GM21786 (cell line): ENCODE measurements around the gene CACNG7.

Experiments used
- ATAC-seq: cut with Tn5 transposase; IDR thresholded peaks from one replicate; pipeline ENCODE4 v1.9.1; 2021; ENCODE audit not compliant: unreplicated experiment

Gene CACNG7

DNA sequence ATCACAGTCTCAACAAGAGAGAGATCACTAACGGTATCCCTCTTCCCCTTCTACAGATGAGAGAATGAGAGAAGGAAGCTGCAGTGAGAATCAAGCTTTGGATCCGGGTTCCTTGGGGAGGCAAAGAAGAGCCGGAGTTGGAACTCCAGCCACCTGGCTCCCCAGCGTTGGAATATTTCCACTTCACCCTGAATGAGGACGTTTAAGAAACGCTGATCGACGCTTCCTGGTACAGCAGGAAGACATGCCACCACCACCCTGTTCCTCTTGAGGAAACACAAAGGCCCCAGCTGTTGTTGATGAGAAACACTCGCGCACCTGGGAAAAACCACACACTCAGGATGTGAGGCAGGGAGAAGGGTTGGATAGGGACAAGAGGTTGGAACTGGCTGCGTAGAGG lies 42.4 kb downstream of the CACNG7 start:
- no peak for ATAC-seq

DNA sequence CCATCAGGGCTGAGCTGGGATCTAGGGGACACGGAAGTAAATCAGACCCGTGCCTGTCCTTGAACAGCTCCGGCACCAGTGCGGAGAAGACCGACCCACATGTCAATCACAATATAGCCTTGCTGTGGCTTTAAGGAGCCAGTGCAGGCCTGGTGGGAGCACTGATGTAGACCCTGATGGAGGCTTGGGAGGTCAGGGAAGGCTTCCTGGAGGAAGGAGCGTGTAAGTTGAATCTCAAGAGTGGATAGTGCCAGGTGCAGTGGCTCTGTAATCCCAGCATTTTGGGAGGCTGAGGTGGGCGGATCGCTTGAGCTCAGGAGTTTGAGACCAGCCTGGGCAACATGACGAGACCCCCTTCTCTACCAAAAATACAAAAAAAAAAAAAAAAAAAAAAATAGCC lies 42.9 kb downstream of the CACNG7 start:
- ATAC-seq: no peak

DNA sequence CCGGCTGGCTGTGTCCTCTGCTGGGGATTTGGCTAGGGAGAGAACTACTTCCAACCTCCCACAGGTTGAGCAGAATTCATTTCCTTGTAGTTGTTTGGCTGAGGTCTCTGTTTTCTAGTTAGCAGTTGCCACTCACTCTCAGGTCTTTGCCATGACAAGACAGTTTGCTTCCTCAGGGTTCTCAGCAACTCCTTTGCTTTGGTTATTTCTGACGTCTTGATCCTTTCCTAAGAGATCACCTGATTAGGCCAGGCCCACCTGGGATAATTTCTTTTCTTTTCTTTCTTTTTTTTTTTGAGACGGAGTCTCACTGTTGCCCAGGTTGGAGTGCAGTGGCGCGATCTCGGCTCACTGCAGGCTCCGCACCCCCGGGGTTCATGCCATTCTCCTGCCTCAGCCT lies 44.3 kb downstream of the CACNG7 start:
- ATAC-seq: no peak

DNA sequence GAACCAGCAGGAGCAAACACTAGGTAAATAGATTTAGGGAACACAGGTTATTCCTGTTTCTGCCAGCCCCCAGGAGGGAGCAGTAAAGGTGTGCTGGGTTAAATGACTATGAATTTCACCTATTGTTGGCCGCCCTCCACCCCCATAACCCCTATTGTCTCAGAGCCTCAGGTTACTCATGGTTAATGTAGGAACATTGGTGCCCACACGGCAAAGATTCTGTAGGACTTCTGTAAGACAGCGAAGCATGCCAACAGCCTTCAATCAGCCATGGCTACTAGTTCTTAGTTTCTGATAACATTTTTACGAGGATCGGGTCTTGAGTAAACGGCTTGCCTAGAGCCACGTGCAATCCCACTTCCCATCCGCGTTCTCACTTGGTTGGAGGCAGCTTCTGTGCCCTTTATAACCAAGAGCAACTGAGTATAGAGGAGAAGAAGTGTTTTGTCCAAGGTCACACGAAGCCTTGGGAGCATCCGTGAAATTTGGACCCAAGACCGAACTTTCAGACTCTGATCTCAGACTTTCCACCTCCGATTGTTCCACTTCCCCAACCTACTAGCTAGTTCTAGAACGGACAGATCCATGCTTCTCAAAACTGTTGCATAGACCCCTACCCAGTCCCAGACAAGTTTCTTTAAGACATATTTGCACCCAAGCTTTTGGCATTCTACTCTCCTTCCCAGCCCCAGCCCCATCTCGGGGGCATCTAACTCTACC lies 48.5 kb downstream of the CACNG7 start:
- no peak for ATAC-seq

DNA sequence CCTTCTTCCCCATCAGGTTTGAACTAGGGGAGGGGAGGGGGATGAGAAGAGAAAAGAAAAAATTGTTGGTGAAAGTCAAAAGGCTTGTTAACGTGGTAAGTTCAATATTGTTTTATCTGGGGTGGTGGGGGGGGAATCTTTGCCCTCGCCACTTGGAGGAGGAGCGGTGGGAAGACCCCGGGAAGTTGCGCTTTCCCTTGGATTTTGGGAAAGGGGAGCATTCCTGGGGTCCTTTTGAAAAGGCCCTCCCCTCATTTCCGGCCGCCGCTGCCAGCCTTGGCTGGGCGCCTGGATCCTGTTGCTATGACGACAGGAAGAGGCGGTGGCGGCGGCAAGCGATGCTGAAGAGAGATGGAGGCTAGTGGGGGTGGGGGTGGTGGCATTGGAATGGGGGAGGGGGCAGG lies 49.1 kb downstream of the CACNG7 start:
- no peak for ATAC-seq

DNA sequence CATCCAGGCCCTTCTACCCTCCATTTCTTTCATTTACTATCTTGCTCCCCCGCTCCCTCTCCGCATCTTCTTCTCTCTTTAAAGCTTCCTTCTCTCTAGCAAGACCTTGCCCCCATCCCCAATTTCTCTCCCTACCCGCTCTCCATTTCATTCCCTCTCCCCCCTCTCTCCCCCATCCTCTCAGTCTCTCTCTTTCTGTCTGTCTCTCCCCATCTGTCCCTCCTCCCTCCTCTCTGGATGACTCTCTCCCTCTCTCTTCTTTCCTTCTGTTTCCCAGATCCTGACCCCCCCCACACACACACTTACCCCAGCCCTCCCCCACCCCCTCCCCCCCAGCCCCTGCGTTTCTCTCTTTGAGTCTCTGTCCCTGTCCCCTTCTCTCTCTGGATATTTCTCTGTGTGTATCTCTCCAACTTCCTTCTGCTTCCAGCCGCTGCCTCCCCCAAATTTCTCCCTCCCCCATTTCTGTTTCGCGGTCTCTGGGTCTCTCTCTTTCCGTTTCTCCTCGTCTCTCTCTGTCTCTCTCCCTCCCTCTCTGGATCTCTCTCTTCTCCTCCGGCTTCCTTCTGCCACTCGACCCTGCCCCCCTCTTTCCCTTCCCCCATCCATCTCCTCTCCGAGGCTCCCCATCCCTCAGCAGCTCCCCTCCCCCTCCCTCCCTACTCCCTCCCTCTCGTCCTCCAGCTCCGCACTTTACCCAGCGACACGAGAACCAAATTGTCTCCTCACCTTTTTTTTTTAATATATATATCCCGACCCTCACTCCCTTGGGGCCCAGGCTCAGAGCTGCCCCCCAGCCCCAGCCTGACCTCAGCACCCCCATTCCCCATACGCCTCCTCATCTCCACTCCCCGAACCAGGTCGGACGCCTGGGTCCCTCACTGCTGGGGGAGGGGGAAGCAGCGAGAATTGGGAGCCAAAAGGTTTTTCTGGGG lies 50.0 kb downstream of the CACNG7 start:
- ATAC-seq: no peak

DNA sequence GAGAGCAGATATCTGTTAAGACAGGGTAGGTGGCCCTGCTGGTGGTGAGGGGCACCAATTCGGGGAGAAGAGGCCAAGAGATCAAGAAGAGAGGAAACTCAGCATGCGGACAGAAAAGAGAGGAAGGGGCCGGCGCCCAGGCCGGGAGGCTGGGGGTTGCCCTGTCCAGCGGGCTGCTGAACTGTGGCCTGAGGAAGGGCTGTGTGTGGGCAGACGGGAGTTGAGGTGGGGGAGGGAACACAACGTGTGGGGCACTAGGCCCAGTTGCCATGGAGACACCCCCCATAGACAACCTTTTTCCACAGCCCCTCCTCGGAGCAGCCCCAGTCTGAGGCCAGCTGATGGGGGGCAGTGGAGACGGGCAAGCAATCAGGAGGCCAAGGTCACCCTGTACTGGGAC lies 51.1 kb downstream of the CACNG7 start:
- no peak for ATAC-seq

DNA sequence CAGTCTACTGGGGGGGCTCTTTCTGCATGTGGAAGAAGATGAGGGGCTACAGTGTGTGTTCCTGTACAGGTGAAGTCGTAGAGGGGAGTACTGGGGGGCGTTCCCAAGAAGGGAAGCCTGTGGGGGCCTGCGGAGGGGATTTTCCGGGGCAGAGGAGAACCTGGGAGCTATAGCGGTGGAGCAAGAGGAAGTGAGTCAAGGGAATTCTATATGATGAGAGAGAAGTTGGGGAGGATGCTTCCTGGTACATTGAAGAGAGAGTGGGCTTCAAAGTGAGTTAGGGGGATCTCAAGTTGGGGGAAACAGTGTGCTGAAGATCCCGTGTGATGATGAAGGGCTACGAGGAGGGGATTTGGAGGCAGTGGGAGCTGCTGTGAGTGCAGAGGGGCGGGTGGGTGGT lies 51.8 kb downstream of the CACNG7 start:
- ATAC-seq: no peak

DNA sequence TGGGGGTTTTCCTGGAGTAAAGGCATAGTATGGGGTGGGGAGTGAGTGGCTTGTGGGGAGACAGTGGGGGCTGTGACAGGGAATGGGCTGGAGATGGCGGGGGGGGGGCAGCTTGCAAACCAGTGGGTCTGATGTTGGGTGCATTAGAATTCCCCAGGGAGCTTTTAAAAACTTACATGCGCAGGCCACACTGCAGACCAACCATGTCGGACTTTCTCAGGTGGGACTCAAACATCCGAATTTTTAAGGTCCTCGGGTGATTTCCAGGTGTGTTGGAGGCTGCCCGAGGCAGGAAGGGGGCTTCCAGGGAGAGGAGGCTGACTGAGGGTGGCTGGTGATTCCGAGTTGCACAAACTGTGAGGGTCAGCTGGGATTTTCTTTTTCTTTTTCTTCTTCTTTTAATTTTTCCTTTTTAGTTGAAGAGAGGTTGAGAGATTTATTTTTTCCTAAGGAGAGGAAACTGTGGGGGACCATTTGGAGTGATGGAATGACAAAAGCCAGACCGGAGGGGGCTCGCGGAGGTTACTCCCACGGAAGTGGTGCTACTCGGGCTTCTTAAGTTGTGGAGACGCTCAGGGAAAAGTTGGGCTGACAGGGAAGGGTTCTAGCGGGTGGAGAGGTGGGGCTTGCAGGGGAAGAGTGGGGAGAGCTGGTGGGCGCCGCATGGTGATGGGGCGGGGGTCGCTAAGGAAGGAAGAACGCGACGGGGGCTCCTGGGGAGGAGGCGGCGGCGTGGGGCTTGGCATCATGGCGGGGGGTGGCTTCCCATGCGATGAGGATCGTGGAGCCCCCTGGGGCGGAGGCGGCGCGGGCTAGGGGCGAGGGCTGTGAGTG lies 52.7 kb downstream of the CACNG7 start:
- no peak for ATAC-seq

DNA sequence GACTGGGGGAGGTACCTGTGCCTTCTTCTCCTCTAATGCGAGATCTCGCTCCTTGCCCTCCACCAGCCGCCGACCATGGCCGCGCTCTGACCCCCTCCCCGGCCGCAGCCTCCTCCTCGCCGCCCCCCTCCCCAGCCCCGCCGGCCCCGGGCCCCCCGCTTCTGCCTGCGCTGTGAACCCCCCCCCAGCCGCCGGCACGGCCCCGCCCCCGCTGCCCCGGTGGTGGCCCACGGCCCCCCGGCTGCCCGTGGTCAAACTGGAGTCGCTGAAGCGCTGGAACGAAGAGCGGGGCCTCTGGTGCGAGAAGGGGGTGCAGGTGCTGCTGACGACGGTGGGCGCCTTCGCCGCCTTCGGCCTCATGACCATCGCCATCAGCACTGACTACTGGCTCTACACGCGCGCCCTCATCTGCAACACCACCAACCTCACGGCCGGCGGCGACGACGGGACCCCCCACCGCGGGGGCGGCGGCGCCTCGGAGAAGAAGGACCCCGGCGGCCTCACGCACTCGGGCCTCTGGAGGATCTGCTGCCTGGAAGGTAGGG lies 53.9 kb downstream of the CACNG7 start, which contains the start of gene CACNG8:
Gene CACNG8 (plus strand): TSS at position 51 of the 545 bp plus-strand sequence.
- no peak for ATAC-seq

DNA sequence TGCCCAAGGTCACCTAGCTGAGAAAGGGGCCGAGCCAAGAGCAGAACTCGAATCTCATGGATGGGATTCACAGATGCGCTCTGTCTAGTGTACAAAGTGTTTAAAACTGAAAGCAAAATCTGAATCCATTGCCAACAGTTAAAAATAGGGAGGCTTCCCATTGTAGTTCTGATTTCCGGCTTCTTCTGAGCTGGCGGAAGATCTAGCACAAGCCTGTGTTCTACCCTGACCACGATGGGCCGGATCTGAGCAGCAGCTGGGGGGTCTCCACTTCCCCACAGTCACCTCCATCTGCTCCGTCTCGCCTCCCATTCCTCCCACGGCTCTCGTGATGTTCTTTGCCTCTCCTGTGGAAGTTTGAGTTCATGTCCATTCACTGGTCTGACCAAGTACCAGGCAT lies 56.0 kb downstream of the CACNG7 start:
- ATAC-seq: no peak

DNA sequence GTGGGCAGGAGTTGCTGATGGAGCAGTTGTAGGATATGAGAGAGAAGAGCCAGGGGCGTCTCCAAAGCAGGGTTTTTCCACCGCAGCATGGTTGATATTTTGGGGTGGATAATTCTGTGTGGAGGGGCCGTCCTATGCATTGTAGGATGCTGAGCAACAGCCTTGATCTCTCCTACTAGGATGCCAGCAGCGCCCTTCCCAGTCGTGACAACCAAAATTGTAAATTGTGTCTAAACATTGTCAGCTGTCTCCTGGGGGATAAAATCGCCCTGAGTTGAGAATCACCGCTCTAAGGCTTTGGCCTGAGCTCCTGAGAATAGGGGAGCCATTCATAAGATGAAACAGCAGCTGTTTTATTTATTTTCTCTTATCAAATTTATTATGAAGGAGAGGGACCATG lies 57.9 kb downstream of the CACNG7 start:
- ATAC-seq: no peak

DNA sequence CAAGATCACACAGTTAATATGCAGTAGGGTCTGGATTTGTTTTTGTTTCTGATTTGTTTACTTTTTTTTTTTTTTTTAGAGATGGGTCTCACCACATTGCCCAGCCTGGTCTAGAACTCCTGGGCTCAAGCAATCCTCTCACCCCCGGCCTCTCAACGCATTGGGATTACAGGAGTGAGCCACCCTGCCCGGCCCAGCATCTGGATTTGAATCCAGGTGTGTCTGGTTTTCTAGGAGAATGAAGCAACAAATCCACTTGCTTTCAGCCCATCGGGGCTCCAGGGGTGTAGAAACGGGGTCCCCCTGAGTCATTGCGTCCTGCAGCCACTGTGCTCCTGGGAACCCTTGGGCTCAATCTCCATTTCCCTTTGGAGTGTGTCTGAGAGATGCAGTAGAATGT lies 60.3 kb downstream of the CACNG7 start:
- ATAC-seq: no peak

DNA sequence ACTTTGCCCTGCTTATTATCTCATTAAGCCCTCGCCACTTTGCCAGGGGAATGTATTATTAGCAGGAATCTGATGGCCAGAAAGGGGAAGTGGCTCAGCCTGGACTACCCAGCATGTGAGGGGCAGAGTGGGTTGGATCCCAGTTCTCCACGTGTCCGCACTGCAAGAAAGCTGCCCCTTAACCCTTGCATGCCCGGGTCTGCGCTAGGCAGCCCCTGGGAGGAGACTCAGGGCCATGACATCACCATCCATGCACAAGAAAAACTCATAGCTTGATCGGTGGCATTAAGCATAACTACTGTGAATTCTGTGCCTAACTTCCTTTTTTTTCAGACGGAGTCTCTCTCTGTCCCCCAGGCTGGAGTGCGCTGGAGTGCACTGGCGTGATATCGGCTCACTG lies 62.6 kb downstream of the CACNG7 start:
- ATAC-seq: no peak

DNA sequence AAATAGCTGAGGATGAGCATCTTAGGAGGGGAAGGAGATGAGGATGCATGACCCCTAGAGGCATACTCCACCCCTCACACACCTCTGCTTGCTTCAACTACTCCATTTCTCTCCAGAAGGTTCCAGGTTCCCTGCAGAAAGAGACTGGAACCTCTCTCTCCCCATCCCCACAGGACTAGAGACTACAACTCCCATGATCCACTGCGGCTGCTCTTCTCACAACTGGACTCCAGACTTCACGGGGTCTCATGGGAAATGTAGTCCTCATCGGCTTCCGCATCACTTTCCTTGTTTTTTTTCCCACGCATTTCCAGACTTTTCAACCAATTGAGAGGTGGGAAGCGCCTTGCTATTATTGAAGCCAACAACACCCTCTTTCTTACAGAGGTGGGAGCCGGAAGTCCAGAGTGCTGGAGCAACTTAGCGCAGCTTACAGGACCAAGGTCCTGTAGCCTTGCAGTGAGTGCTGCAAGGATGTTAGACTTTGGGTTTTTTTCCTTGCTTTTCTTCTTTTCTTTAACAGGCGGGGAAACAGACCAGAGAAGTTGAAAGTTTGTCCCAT lies 68.4 kb downstream of the CACNG7 start:
- ATAC-seq: no peak

DNA sequence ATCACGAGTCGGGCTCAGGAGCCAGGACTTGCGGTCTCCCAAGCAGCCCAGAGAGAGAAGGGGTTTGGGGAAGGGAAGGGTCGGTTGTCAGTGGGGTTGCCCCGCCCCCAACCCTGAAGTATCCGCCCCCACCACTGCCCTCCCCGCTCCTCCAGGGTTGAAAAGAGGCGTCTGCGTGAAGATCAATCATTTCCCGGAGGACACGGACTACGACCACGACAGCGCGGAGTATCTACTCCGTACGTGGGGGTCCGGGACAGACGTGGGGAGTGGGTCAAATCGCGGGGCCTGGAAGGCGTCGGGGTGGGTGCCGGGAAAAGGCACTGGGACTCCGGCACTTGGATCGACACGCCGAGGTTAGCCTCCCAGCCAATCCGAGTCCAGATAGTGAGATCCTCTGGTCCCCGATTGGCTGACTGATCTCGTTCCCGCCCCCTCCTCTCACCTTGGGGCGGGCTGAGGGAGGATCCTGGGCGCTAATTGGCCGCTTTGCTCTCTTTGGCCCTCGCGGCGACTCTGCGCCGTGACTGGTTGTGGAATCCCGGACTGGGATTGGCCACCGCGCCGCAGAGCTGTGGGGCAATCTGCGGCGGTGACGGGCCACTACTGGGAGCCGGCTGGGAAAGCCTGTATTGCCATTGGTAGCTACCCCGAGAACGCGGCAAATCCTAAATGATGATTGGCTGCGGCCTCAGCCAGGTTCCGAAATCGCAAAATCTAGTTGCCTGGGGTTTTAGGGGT lies 69.1 kb downstream of the CACNG7 start:
- no peak for ATAC-seq

DNA sequence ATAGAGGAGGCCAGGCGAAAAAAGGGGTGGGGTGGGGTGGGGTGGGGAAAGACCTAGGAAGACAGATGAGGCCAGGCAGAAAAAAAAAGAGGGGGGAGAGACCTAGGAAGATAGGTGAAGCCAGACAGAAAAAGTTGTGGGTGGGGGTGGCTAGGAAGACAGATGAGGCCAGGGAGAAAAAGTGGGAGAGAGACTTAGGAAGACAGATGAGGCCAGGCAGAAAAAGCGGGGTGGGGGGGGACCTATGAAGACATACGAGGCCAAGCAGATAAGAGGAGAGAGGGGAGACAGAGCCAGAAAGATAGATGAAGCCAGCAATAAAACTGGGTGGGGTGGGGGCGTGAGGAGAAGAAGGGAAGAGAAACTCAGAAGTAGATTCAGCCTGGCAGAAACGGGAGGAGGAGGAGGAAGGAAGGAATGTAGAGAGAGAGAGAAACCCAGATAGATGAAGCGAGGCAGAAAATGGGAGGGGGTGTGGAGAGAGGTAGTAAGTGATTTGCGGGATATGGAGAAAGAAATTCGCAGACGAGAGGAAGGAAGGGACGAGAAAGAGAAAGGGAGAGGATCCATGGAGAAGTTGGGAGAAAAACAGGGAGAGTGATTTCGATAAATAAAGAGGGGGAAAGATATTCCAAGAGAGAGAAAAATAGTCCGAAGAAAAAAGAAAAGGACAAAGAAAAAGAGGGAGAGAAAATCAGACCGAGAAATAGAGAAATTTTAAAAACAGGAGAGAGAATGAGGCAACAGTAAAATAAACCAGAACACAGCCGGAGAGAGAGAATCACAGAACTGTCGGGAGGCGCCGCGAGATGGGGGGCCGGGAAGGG lies 70.1 kb downstream of the CACNG7 start:
- ATAC-seq: no peak

DNA sequence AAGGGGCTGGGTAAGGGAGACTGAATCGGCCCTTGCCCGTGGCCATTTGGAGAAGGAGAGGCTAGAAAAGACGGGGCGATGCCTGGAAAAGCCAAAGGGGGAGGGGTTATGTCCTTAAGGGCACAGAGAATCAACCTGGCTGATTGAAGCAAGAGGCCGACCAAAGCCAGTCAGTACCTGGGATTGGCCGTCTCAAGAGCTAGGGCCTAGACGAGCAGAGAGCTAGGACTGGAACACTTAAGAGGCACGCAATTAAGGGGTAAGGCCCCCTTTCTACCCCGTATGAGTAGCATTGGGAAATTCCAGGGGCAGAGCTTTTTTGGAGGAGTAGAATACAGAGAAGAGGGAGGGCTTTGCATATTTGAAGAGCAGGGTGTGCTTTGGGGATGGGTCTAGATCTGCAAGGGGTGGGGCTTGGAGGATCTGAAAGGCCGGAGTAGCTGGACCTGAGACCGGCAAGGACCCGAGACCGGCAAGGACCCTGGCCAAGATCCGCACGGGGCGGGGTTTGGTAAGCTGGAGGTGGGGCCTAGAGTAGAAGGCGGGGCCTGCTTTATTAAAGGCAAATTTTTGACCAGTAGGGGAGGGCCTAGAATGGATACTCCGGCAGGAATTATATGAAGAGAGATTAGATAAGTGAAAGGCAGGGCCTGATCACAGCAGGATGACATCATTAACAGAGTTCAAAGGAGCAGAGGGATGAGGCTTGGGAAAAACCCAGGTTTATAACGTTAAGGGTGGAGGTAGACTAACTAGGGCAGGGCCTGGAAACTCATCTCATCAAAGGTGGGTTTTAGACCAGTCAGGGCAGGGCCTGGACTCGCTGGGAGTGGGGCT lies 71.7 kb downstream of the CACNG7 start:
- no peak for ATAC-seq
